ENCODE measurements around the gene SERPINB3.

The SERPINB3 gene

GRCh38 chr18:63626431-63626830 lies 35.3 kb downstream of the SERPINB3 start:
- no peak for TF ChIP-seq POLR2A (IDR thresholded peaks at IDR 0.05; ENCODE audit: low read length)
- DNase-seq: no peak

DNA sequence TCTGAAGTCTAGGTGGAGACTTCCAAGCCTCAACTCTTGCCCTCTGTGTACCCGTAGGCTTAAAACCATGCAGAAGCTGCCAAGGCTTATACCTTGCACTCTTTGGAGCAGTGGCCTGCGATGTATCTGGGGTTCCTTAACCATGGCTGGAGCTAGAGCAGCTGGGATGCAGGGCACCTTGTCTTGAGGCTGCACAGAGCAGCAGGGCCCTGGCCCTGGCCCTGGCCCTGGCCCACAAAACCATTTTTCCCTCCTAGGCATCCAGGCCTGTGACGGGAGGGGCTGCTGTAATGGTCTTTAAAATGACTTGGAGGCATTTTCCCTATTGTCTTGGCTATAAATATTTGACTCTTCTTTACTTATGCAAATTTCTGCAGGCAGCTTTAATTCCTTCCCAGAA lies 36.8 kb downstream of the SERPINB3 start:
- TF ChIP-seq POLR2A (IDR thresholded peaks at IDR 0.05; ENCODE audit: low read length): no peak

DNA sequence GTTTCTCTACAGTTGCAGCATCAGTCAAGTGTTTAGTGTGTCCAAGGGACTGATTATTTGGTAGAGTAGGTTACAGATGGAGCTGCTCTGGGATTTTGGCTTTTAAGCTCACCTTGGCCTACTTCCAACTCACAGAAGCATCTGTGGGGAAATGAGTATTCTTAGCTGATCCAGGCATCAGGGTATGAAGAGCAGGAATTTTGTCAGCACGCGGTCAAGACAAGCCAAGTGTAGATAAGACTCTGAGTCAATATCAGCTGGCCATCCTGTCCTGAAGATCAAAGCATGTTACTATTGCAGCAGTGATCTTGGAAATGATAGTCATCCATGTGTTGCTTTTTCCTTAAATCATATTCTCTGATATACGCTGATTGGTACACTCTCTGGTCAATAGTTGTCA lies 42.0 kb downstream of the SERPINB3 start:
- DNase-seq: no peak

More for the DNA sequence above, 36.8 kb downstream of the SERPINB3 start:
- no peak for DNase-seq

DNA sequence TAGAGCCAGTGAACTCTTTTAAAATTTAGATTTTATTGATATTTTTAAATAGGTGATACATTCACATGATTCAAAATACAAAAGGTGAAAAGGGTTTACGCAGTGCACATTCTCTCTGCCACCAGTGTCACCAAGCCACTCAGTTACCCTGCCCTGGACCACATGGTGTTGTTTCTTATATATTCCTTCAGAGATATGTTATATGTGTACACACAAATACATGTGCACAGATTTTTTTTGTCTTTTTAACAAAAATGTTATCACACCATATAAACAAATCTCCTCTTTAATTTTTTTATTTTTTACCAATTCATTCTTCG lies 43.8 kb downstream of the SERPINB3 start:
- TF ChIP-seq POLR2A (IDR thresholded peaks at IDR 0.05; ENCODE audit: low read length): no peak
- TF ChIP-seq GATA1 (IDR thresholded peaks at IDR 0.05; ENCODE audit: low read depth, low read length): no peak
- DNase-seq: no peak

More for the DNA sequence above, 42.0 kb downstream of the SERPINB3 start:
- TF ChIP-seq GATA1 (IDR thresholded peaks at IDR 0.05; ENCODE audit: low read depth, low read length) (no peak), POLR2A (IDR thresholded peaks at IDR 0.05; ENCODE audit: low read length) (no peak)

GRCh38 chr18:63617049-63617914 lies 44.4 kb downstream of the SERPINB3 start:
- no peak for TF ChIP-seq POLR2A (IDR thresholded peaks at IDR 0.05; ENCODE audit: low read length)
- no peak for TF ChIP-seq GATA1 (IDR thresholded peaks at IDR 0.05; ENCODE audit: low read depth, low read length)
- no peak for DNase-seq

- TF ChIP-seq GATA1 (IDR thresholded peaks at IDR 0.05; ENCODE audit: low read depth, low read length) (no peak), POLR2A (IDR thresholded peaks at IDR 0.05; ENCODE audit: low read length) (no peak)
- DNase-seq: no peak
Measured at GRCh38 chr18:63613420-63613819, 48.3 kb downstream of the SERPINB3 start.

- no peak for DNase-seq
- TF ChIP-seq POLR2A (IDR thresholded peaks at IDR 0.05; ENCODE audit: low read length) (no peak), GATA1 (IDR thresholded peaks at IDR 0.05; ENCODE audit: low read depth, low read length) (no peak)
Measured at GRCh38 chr18:63606526-63606925, 55.2 kb downstream of the SERPINB3 start.

Data from erythroblast (primary cell).